ENCODE results near the gene TM4SF5.
"Not testable (repeated sequence)": the region's sequence is repeated elsewhere in the genome, so short reads cannot be mapped to it uniquely, and the experiment has no call there.

DNA sequence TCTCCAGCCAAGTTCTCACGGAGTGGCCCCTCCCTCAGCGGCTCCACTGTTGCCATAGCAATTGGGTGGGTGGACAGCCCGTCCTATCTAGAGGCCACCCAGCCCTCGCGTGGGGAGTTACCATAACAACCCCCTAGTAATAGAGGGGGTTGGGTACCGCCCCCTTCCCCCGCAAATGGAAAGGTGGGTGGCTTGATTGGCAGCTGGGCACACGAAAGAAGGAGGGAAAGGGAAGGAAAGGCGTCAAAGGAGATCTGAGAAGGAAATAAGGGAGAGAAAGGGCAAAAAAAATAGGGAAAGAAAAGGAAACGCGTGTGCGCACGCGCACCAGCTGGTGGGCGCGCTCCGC is 61.1 kb downstream of the TM4SF5 start:
- TF ChIP-seq, protein P1, sequence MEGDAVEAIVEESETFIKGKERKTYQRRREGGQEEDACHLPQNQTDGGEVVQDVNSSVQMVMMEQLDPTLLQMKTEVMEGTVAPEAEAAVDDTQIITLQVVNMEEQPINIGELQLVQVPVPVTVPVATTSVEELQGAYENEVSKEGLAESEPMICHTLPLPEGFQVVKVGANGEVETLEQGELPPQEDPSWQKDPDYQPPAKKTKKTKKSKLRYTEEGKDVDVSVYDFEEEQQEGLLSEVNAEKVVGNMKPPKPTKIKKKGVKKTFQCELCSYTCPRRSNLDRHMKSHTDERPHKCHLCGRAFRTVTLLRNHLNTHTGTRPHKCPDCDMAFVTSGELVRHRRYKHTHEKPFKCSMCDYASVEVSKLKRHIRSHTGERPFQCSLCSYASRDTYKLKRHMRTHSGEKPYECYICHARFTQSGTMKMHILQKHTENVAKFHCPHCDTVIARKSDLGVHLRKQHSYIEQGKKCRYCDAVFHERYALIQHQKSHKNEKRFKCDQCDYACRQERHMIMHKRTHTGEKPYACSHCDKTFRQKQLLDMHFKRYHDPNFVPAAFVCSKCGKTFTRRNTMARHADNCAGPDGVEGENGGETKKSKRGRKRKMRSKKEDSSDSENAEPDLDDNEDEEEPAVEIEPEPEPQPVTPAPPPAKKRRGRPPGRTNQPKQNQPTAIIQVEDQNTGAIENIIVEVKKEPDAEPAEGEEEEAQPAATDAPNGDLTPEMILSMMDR (IDR thresholded peaks at IDR 0.05; ENCODE audit: insufficient read depth, low read length, poor library complexity, severe bottlenecking) = not testable (repeated sequence)
- TF ChIP-seq EZH2phosphoT487 (conservative IDR thresholded peaks at IDR 0.05; ENCODE audit: low read length) = not testable (repeated sequence)
